HG03442 (cell line): ENCODE measurements around the gene TMEM61.
"Not testable (repeated sequence)": the region's sequence is repeated elsewhere in the genome, so short reads cannot be mapped to it uniquely, and the experiment has no call there.

Source experiments
- ATAC-seq: cut with Tn5 transposase; IDR thresholded peaks from one replicate; pipeline ENCODE4 v1.9.1; 2021; ENCODE audit warnings: mild to moderate bottlenecking, moderate library complexity; ENCODE audit not compliant: unreplicated experiment

TMEM61 gene

GRCh38 chr1:54959241-54959640 is 21.2 kb upstream of the TMEM61 start:
- no peak for ATAC-seq

- ATAC-seq = no peak
These were observed 17.6 kb upstream of the TMEM61 start for GRCh38 chr1:54962612-54963395.

GRCh38 chr1:54963829-54964228 is 16.6 kb upstream of the TMEM61 start:
- not testable (repeated sequence) for ATAC-seq

GRCh38 chr1:54965624-54966340 is 14.6 kb upstream of the TMEM61 start:
- ATAC-seq = peak; percentile 76

- no peak for ATAC-seq
These were observed 13.1 kb upstream of the TMEM61 start for GRCh38 chr1:54967372-54967771.

GRCh38 chr1:54968551-54968950 is 11.9 kb upstream of the TMEM61 start:
- ATAC-seq = no peak

- ATAC-seq = no peak
These were observed 10.5 kb upstream of the TMEM61 start for GRCh38 chr1:54969879-54970278.

GRCh38 chr1:54970901-54971300 is 9.5 kb upstream of the TMEM61 start:
- ATAC-seq = no peak

GRCh38 chr1:54971317-54971791 is 9.1 kb upstream of the TMEM61 start:
- ATAC-seq = peak; percentile 94

GRCh38 chr1:54972436-54972835 is 8.0 kb upstream of the TMEM61 start:
- no peak for ATAC-seq

GRCh38 chr1:54973205-54973921 is 7.1 kb upstream of the TMEM61 start:
- ATAC-seq = no peak

GRCh38 chr1:54975356-54976108 is 4.9 kb upstream of the TMEM61 start:
- ATAC-seq = no peak

GRCh38 chr1:54976747-54977146 is 3.7 kb upstream of the TMEM61 start:
- no peak for ATAC-seq

- ATAC-seq = no peak
These were observed 2.7 kb upstream of the TMEM61 start for GRCh38 chr1:54977533-54978297.

- ATAC-seq = no peak
These were observed 1.7 kb upstream of the TMEM61 start for GRCh38 chr1:54978528-54979326.

- ATAC-seq = no peak
These were observed 1.0 kb upstream of the TMEM61 start for GRCh38 chr1:54979327-54979891.

GRCh38 chr1:54980046-54980527 is 341 bp upstream of the TMEM61 start:
- no peak for ATAC-seq

- no peak for ATAC-seq
These were observed 1.0 kb downstream of the TMEM61 start for GRCh38 chr1:54981466-54981865.

GRCh38 chr1:54982739-54983138 is 2.3 kb downstream of the TMEM61 start:
- ATAC-seq = no peak
